ENCODE measurements around the gene NDUFB5.

Gene NDUFB5

GRCh38 chr3:179606534-179607085, 2.0 kb downstream of the NDUFB5 start:
- DNase-seq (ENCODE audit: extremely low read depth, low read depth) = no peak
- TF ChIP-seq CTCF (IDR thresholded peaks at IDR 0.05; ENCODE audit: low read depth, low read length) = no peak

GRCh38 chr3:179608931-179609720, 4.5 kb downstream of the NDUFB5 start:
- TF ChIP-seq CTCF (IDR thresholded peaks at IDR 0.05; ENCODE audit: low read depth, low read length) = no peak
- no peak for DNase-seq (ENCODE audit: extremely low read depth, low read depth)

GRCh38 chr3:179610066-179610465, 5.5 kb downstream of the NDUFB5 start:
- DNase-seq (ENCODE audit: extremely low read depth, low read depth) = no peak
- TF ChIP-seq CTCF (IDR thresholded peaks at IDR 0.05; ENCODE audit: low read depth, low read length) = no peak

- no peak for DNase-seq (ENCODE audit: extremely low read depth, low read depth)
These were observed 9.2 kb downstream of the NDUFB5 start for GRCh38 chr3:179613807-179614206.

GRCh38 chr3:179615458-179616173, 11.0 kb downstream of the NDUFB5 start:
- DNase-seq (ENCODE audit: extremely low read depth, low read depth) = no peak
- TF ChIP-seq CTCF (IDR thresholded peaks at IDR 0.05; ENCODE audit: low read depth, low read length) = no peak

More at GRCh38 chr3:179613807-179614206, 9.2 kb downstream of the NDUFB5 start:
- no peak for TF ChIP-seq CTCF (IDR thresholded peaks at IDR 0.05; ENCODE audit: low read depth, low read length)

GRCh38 chr3:179622023-179622422, 17.4 kb downstream of the NDUFB5 start:
- DNase-seq (ENCODE audit: extremely low read depth, low read depth) = no peak
- no peak for TF ChIP-seq CTCF (IDR thresholded peaks at IDR 0.05; ENCODE audit: low read depth, low read length)

GRCh38 chr3:179624451-179624850, 19.9 kb downstream of the NDUFB5 start:
- TF ChIP-seq CTCF (IDR thresholded peaks at IDR 0.05; ENCODE audit: low read depth, low read length) = no peak
- DNase-seq (ENCODE audit: extremely low read depth, low read depth) = no peak
